Erythroblast (primary cell): ENCODE results near the gene PTCH2.

Experiments
- DNase-seq, 2 experiments: peaks; one replicate each; lab custom pipeline; 2025; lab: John Stamatoyannopoulos, UW
- GATA1 ChIP-seq: IDR thresholded peaks from 2 replicates; pipeline ENCODE4 v1.6.1; 2011; ENCODE audit warnings: low read depth, mild to moderate bottlenecking, control low read depth, low read length, moderate library complexity
- POLR2A ChIP-seq: IDR thresholded peaks from 2 replicates; pipeline ENCODE4 v1.6.1; 2011; ENCODE audit warnings: mild to moderate bottlenecking, low read length

PTCH2 gene

GRCh38 chr1:44842862-44843655 is at the start of gene PTCH2:
Gene PTCH2, minus strand, starts transcription at chr1:44843253. Its CDS starts 321 bp downstream, at chr1:44842932.
- TF ChIP-seq GATA1 (no peak), POLR2A (no peak)
- peak; percentile 67 for DNase-seq

GRCh38 chr1:44890007-44890406 is 47.0 kb upstream of the PTCH2 start:
- no peak for TF ChIP-seq GATA1
- no peak for TF ChIP-seq POLR2A
- peak; percentile 29 to 40 for DNase-seq

GRCh38 chr1:44885406-44885805 is 42.4 kb upstream of the PTCH2 start:
- TF ChIP-seq GATA1 (no peak), POLR2A (no peak)

GRCh38 chr1:44884746-44885145 is 41.7 kb upstream of the PTCH2 start:
- TF ChIP-seq GATA1, result no peak
- no peak for TF ChIP-seq POLR2A
- DNase-seq, result no peak

More at GRCh38 chr1:44885406-44885805, 42.4 kb upstream of the PTCH2 start:
- DNase-seq, result no peak

GRCh38 chr1:44881011-44881632 is 38.1 kb upstream of the PTCH2 start:
- TF ChIP-seq POLR2A (no peak), GATA1 (no peak)
- no peak for DNase-seq

- no peak for TF ChIP-seq GATA1
- no peak for TF ChIP-seq POLR2A
- DNase-seq, result no peak
Observed at GRCh38 chr1:44874155-44874554, 31.1 kb upstream of the PTCH2 start.

GRCh38 chr1:44870096-44870495 is 27.0 kb upstream of the PTCH2 start:
- TF ChIP-seq GATA1, result no peak
- TF ChIP-seq POLR2A, result no peak

GRCh38 chr1:44867801-44868200 is 24.7 kb upstream of the PTCH2 start:
- TF ChIP-seq POLR2A (no peak), GATA1 (no peak)

More at GRCh38 chr1:44870096-44870495, 27.0 kb upstream of the PTCH2 start:
- no peak for DNase-seq

GRCh38 chr1:44862829-44863401 is 19.9 kb upstream of the PTCH2 start:
- peak; percentile 35 to 73 for DNase-seq
- no peak for TF ChIP-seq POLR2A
- no peak for TF ChIP-seq GATA1

More at GRCh38 chr1:44867801-44868200, 24.7 kb upstream of the PTCH2 start:
- DNase-seq, result no peak

GRCh38 chr1:44860891-44861425 is 17.9 kb upstream of the PTCH2 start:
- DNase-seq, result no peak
- TF ChIP-seq POLR2A (no peak), GATA1 (no peak)

GRCh38 chr1:44860331-44860730 is 17.3 kb upstream of the PTCH2 start:
- no peak for TF ChIP-seq POLR2A
- no peak for TF ChIP-seq GATA1
- no peak for DNase-seq

GRCh38 chr1:44857446-44857845 is 14.4 kb upstream of the PTCH2 start:
- TF ChIP-seq POLR2A (no peak), GATA1 (no peak)
- no peak for DNase-seq

GRCh38 chr1:44855742-44856141 is 12.7 kb upstream of the PTCH2 start:
- TF ChIP-seq GATA1 (no peak), POLR2A (no peak)
- no peak for DNase-seq

- DNase-seq, result no peak
Observed at GRCh38 chr1:44854970-44855369, 11.9 kb upstream of the PTCH2 start.

More at GRCh38 chr1:44854970-44855369, 11.9 kb upstream of the PTCH2 start:
- TF ChIP-seq GATA1 (no peak), POLR2A (no peak)
